Jurkat, Clone E6-1 (cell line): ENCODE data around the gene CD226.
"Not testable (repeated sequence)": the region's sequence is repeated elsewhere in the genome, so short reads cannot be mapped to it uniquely, and the experiment has no call there.

ENCODE experiments used
- DNase-seq: peaks from one replicate; pipeline ENCODE4 v3.0.0-alpha.2; 2011; ENCODE audit warnings: low read depth, low spot score
- H3K4me3 ChIP-seq: 2 replicates; pipeline ENCODE4 v1.5.1; 2011; ENCODE audit warnings: mild to moderate bottlenecking, low read length, control low read depth, moderate library complexity

Gene CD226

GRCh38 chr18:69958422-69958821 lies 10.7 kb upstream of the CD226 start:
- no peak for DNase-seq
- H3K4me3 ChIP-seq, result no peak overlapping the region

DNA sequence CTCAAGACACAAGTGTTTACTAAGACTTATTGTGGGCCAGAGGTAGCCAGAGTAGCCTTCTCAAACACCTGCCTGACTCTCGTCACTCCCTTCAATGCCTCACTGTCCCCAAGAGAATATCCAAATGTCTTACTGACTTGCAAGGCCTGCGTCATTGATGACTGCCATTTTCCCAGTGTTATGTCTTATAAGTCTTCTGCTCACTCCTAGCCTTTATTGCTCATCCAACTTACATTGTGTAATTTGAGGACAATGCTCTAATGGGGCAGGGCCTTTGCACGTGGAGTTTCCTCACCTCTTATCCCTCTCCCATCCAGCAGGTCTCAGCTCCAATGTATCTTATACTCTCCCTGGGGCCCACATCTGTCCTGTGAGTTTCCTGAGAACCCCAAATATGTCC lies 10.1 kb upstream of the CD226 start:
- no peak overlapping the region for H3K4me3 ChIP-seq
- DNase-seq, result no peak

DNA sequence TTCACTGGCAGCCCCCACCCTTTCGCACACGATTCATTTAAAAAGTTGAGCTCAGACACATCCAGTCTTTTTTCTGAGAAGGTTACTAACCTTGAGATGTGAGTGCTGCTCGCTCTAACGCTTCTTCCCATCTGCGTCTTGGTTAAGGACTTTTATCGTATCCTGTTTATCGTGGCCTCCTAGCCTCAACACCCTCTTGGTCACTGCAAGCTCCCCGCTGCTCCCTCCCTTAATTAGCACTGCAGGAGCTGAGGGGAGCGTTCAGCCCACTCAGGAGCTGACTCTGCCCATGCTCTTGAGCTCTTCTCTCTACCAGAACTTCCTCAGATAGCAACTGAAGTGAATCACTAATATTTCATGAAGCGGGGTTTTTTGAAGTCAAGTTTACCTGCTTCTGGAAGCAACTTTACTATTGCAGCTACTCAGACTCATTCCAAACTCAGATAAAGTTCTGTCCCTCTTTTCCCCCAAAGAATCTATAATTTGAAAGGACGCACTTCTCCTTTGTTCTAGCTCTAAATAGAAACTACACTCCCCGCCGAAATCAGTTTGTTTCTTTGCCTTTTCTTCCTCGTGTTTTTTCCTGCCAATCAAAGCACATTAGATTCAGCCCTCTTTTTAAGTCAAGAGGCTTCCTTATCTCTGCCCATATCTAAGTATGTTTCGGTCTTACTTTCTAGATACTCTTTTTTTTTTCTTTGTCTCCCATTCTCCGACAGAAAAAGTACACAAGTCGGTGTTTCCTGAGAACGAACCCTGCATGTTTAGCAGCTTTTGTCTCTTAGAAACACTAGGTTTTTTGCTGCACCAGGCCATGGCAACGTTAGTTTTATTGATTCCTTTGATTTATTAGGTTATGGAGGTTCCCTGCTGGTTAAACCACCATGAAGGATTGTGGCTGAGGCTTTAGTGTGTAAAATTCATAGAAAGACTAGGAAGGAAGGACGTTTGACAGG lies 9.3 kb upstream of the CD226 start:
- no peak for DNase-seq
- H3K4me3 ChIP-seq, result no peak overlapping the region

DNA sequence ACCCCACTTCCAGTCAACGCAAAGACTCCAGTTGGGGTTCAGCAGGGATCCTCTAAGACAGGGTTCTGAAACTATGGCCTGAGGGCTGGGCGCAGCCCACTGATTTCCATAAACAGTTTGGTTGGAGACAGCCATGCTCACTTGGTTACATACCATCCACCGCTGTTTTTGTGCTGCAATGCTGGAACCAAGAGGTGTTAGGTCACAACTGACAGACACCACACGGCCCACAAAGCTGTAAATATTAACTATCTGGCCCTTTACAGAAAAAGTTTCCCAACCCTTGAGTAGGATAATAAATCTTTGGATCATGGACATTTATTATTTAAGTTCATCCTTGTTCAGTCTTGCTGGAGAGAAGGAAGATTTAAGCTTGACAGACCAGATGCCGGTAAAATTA lies 8.4 kb upstream of the CD226 start:
- H3K4me3 ChIP-seq, result no peak overlapping the region
- DNase-seq, result no peak

DNA sequence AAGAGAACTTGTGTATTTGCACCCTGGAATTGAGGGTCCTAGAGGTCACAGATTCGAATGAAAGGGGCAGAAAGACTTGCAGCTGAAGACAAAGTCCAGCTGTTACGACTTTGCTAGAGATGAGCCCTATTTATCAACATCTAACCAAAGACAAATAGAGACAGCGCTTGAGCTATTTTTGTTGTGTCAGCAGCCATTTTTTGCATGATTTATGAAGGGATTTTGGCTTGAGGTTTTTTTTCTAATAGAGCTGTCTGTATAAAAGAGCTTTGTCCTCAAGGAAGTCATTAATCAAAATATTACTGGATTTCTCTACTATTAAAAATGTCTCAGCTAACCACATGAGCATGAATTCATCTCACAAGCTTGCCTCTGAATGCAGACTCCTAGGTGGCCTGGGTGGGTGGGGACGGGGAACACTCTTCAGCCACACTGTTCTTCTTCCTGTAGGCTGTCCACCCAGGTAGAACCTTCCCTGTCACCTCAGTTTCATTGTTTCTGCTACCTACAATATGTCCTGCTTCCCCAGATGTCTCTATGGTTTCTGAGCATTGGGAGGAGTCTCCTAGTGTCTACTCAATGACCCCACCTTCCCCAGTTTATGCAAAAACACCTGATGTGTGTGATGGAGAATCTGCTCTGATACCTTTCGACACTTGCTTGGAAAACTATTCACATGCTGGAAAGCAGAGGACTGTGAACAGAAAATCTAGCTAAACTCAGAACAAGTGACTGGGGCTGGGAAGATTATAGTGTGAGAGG lies 7.2 kb upstream of the CD226 start:
- no peak overlapping the region for H3K4me3 ChIP-seq
- DNase-seq, result no peak

DNA sequence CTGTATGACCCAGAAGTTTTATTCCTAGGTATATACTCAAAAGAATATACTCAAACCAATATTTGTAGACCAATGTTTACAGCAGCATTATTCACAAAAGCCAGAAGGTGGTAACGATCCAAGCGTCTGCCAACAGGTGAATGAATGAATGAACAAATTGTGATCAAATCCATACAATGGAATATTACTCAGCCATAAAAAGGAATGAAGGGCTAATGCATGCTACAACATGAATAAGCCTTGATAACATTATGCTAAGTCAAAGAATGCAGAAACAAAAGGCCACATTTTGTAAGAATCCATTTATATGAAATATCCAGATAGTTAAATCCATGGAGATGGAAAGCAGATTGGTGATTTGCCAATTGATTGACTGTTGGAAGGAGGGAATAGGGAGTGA lies 5.5 kb upstream of the CD226 start:
- no peak for DNase-seq
- no peak overlapping the region for H3K4me3 ChIP-seq

- no peak overlapping the region for H3K4me3 ChIP-seq
- no peak for DNase-seq
These were observed 3.5 kb upstream of the CD226 start for GRCh38 chr18:69951182-69951581.

DNA sequence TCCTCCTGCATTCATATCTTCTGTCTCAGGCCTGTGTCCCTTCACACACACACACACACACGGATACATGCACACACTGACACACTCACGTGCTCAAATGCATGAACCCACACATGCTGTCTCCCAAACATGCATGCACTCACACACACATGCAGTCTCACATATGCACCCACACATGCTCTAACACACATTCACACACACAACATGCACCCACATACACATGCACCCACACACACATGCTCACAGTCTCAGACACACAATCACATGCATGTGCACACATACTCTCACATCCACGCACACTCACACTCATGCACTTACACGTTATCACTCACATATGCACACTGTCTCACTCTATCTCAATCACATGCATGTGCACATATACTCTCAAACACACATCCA lies 1.9 kb upstream of the CD226 start:
- no peak for DNase-seq
- H3K4me3 ChIP-seq, result no peak overlapping the region

GRCh38 chr18:69948919-69949537 lies 1.4 kb upstream of the CD226 start:
- no peak for DNase-seq
- H3K4me3 ChIP-seq, result no peak overlapping the region

DNA sequence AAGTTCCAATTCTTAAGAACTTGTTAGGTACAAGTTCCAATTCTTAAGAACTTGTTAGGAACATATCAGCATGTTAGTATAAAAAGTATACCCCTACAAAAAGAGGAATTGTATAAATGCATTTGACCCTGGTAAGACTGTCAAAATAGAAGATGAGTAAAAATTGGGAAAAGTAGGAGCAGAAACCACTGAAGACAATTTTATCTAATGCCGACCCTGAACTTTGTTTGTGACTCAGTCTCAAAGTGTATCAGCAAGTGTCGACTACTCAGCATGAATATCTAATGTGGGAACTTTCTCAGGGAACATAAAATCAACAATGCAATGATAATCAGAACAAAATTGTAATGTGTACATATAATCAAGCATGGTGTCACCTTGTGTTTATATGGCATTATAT lies 583 bp upstream of the CD226 start:
- DNase-seq, result no peak
- no peak overlapping the region for H3K4me3 ChIP-seq

GRCh38 chr18:69946608-69947155 lies 991 bp downstream of the CD226 start:
- DNase-seq, result no peak
- peak overlapping the region; percentile 45 for H3K4me3 ChIP-seq

- peak overlapping the region; percentile 7 for H3K4me3 ChIP-seq
- no peak for DNase-seq
These were observed 2.2 kb downstream of the CD226 start for GRCh38 chr18:69945220-69946114.

GRCh38 chr18:69944436-69944835 lies 3.2 kb downstream of the CD226 start:
- peak; percentile 66 for DNase-seq
- H3K4me3 ChIP-seq, result no peak overlapping the region

GRCh38 chr18:69943021-69943420 lies 4.7 kb downstream of the CD226 start:
- DNase-seq, result no peak

GRCh38 chr18:69941183-69941582 lies 6.5 kb downstream of the CD226 start:
- DNase-seq, result no peak
- H3K4me3 ChIP-seq, result no peak overlapping the region

More at GRCh38 chr18:69943021-69943420, 4.7 kb downstream of the CD226 start:
- H3K4me3 ChIP-seq, result no peak overlapping the region

DNA sequence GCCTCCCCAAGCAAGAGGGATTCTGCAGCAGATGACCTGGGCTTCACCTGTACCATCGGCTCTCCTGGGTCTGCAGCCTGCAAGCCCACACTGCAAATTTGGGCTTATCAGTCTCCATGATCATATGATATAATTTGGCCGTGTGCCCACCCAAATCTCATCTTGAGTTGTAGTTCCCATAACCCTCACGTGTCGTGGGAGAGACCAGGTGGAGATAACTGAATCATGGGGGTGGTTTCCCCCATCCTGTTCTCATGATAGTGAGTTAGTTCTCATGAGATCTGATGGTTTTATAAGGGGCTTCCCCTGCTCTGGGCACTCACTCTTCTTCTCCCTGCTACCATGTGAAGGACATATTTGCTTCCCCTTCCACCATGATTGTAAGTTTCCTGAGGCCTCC lies 7.9 kb downstream of the CD226 start:
- not testable (repeated sequence) for DNase-seq, H3K4me3 ChIP-seq

GRCh38 chr18:69936191-69936558 lies 11.5 kb downstream of the CD226 start:
- no peak overlapping the region for H3K4me3 ChIP-seq
- no peak for DNase-seq

GRCh38 chr18:69935319-69936190 lies 12.1 kb downstream of the CD226 start:
- peak; percentile 97 for DNase-seq
- peak overlapping the region; percentile 13 for H3K4me3 ChIP-seq
